ENCODE measurements around the gene CENPS. TPM values are rescaled to one million over a fixed set of nuclear protein-coding genes. Genes with fewer than 3 reads are reported as not detected.

CENPS gene
- total and polyA plus RNA-seq, 9 of the 15 experiments (the other 6 are each of a cell fraction or from before 2014, with no cell fraction given), result 10.2 to 36.0 (median 26.0) TPM

- TF ChIP-seq ZNF518B (CRISPR knock-in tag; IDR thresholded peaks at IDR 0.05) (no peak), ATF3 (IDR thresholded peaks at IDR 0.05) (no peak), ATF3 (CRISPR knock-in tag; conservative IDR thresholded peaks at IDR 0.05) (no peak; the same call in 1 of the 2 replicates), SNRNP70 (optimal IDR thresholded peaks at IDR 0.05; ENCODE audit: low read depth, low read length) (no peak), TAF1 (IDR thresholded peaks at IDR 0.05; ENCODE audit: control insufficient read depth, extremely low read depth, insufficient read depth, low read length, severe bottlenecking) (no peak), ZNF57 (CRISPR knock-in tag; IDR thresholded peaks at IDR 0.05) (no peak)
These were observed 30.7 kb upstream of the CENPS start (continued) for GRCh38 chr1:10399444-10399941.

All from K562 (cell line).